Esophagus muscularis mucosa (tissue), 4 donors: Measurements from ENCODE around the gene MSANTD3. TPM values are rescaled to one million over a fixed set of nuclear protein-coding genes. Genes with fewer than 3 reads are reported as not detected.
A peak's percentile ranks its signal among the peaks of the same experiment; 100 is the strongest.

Experiments
- DNase-seq: peaks from one replicate; pipeline ENCODE4 v3.0.0-alpha.2; 2017; ENCODE audit errors: extremely low spot score
- H3K27ac ChIP-seq, 4 donors: fragments of 200-600 bp; sonication (generic); replicated peaks in 1 of 4; 1 replicate in 3 of 4; 2 replicates in 1 of 4; pipeline ENCODE4 v1.5.1; 2016 to 2019; ENCODE audit warnings: mild to moderate bottlenecking in 1 of 4
- H3K27me3 ChIP-seq, 4 donors: fragments of 200-600 bp; sonication (generic); one replicate each; pipeline versions ENCODE4 v1.5.1 to v1.6.0; 2016 to 2019
- H3K36me3 ChIP-seq, 4 donors: fragments of 200-600 bp; sonication (generic); one replicate each; pipeline ENCODE4 v1.5.1; 2016 to 2019
- H3K4me1 ChIP-seq, 4 donors: fragments of 200-600 bp; sonication (generic); one replicate each; pipeline ENCODE4 v1.5.1; 2016 to 2019
- H3K4me3 ChIP-seq, 4 donors: fragments of 200-600 bp; sonication (generic); 1 replicate in 2 of 4; 2 replicates in 2 of 4; pipeline ENCODE4 v1.5.1; 2016 to 2019; ENCODE audit warnings: mild to moderate bottlenecking in 4 of 4, moderate library complexity in 1 of 4
- H3K9me3 ChIP-seq, 4 donors: fragments of 200-600 bp; sonication (generic); 1 replicate in 3 of 4; 2 replicates in 1 of 4; pipeline ENCODE4 v1.5.1; 2016 to 2019
- EP300 ChIP-seq: sonication (generic); formaldehyde crosslinking; IDR thresholded peaks from one replicate; pipeline ENCODE4 v1.6.1; 2017; ENCODE audit warnings: antibody characterized with exemption
- POLR2A ChIP-seq: fragments of 450-650 bp; IDR thresholded peaks from one replicate; pipeline ENCODE4 v1.6.1; 2017; ENCODE audit warnings: antibody characterized with exemption, moderate library complexity, mild to moderate bottlenecking, low read depth
- POLR2AphosphoS5 ChIP-seq, 2 donors: sonication (generic); formaldehyde crosslinking; IDR thresholded peaks; one replicate each; pipeline ENCODE4 v1.6.1; 2017; ENCODE audit warnings: antibody characterized with exemption in 2 of 2
- WGBS: methylation state at CpG from one replicate; pipeline ENCODE4 v1.1.5; 2018; 5-methylcytosine and 5-hydroxymethylcytosine counted together
- intact Hi-C: fragments of 100-400 bp; cut with DNase I; formaldehyde crosslinking; loops from one replicate; pipeline ENCODE4 v1.15.1; 2023
- total RNA-seq, 4 donors: library from RNA; depleted of rRNA; stranded (reverse); fragments of >200 nt; gene quantifications; one replicate each; pipeline versions ENCODE4 v1.1.0 to v1.2.1, GENCODE V29; 2016
- TF ChIP-seq, protein P1 (sequence below), 3 experiments: fragments of 200-600 bp in 2 of 3; fragments of 450-650 bp in 1 of 3; sonication (generic) in 2 of 3; IDR thresholded peaks; one replicate each; pipeline ENCODE4 v1.5.1; 2017 to 2019; ENCODE audit warnings: antibody characterized with exemption in 3 of 3, mild to moderate bottlenecking in 2 of 3, moderate library complexity in 1 of 3

Gene MSANTD3
- total RNA-seq, 4 donors from 2014 or later = 28.5 to 50.4 (median 41.3) TPM

DNA sequence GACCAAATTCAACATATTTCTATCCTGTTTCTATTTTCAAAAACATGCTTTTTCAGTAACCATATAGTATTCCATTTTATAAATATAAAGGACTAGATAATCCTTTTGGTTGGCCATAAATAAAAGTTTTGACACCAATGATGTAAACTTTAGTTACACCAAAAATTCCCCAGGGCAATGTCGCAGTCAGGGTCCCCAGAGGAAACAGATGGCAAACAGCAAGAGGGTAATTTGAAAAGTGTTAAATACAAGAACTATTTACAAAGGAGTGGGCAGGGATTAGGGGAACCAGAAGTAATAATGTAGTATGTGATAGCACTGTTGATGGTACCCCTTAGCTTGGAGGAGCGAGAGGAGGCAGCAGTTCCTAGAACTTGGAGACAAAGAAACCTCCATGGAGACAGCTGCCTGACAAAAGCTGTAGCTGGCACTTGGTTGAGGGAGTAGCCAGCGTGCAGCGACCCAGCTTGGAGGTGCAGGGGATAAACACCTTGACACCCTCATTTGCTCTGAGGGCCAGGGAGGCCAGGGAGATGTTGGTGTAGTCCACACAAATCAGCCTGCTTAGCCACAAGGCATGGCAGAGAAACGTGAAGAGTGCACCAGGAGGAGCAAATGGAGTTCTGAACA is 18.3 kb upstream of the MSANTD3 start:
- 69% methylated on average over 5 of the region's 5 CpGs for WGBS
- TF ChIP-seq, protein P1, sequence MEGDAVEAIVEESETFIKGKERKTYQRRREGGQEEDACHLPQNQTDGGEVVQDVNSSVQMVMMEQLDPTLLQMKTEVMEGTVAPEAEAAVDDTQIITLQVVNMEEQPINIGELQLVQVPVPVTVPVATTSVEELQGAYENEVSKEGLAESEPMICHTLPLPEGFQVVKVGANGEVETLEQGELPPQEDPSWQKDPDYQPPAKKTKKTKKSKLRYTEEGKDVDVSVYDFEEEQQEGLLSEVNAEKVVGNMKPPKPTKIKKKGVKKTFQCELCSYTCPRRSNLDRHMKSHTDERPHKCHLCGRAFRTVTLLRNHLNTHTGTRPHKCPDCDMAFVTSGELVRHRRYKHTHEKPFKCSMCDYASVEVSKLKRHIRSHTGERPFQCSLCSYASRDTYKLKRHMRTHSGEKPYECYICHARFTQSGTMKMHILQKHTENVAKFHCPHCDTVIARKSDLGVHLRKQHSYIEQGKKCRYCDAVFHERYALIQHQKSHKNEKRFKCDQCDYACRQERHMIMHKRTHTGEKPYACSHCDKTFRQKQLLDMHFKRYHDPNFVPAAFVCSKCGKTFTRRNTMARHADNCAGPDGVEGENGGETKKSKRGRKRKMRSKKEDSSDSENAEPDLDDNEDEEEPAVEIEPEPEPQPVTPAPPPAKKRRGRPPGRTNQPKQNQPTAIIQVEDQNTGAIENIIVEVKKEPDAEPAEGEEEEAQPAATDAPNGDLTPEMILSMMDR (IDR thresholded peaks at IDR 0.05) = no peak
- no peak for TF ChIP-seq POLR2AphosphoS5 (IDR thresholded peaks at IDR 0.05)
- no peak for TF ChIP-seq EP300
- intact Hi-C loops = no loop called here

DNA sequence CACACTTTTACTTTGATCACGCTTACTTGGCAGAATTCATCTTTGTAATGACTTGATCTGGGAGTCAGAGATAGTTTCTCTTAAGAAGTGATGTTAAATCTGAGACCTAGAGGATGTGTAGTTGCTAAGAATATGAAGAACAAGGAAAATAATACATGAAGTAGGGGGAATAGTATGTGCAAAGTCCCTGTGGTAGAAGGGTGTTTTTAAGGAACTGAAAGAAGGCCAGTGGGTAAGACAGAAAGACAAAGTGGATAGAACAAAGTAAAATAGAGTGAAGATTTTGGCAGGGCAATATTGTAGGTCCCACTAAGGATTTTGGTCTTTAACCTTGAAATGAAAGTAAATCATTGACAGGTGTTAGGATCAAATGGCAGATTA is 17.8 kb upstream of the MSANTD3 start:
- Histone ChIP-seq H3K27me3 (peaks cover 0 to 12% (median 0%) of the 10 kb centered on the region in 4 donors), H3K36me3 (no peaks in the 10 kb centered on the region), H3K4me3 (no peak overlapping the region), H3K27ac (no peak overlapping the region), H3K4me1 (peaks cover 4 to 14% (median 11%) of the 10 kb centered on the region in 4 donors), H3K9me3 (no peaks in the 10 kb centered on the region)
- TF ChIP-seq POLR2A (no peak), EP300 (no peak), POLR2AphosphoS5 (IDR thresholded peaks at IDR 0.05) (no peak)
- TF ChIP-seq, protein P1 (IDR thresholded peaks at IDR 0.05) = no peak
- no peak for DNase-seq
- 100% methylated on average over 1 of the region's 1 CpG for WGBS
- intact Hi-C loops = no loop called here

More for the DNA sequence above, 18.3 kb upstream of the MSANTD3 start:
- no peak overlapping the region for H3K4me3 ChIP-seq
- H3K36me3 ChIP-seq = no peaks in the 10 kb centered on the region
- no peaks in the 10 kb centered on the region for H3K9me3 ChIP-seq
- peaks cover 0 to 12% (median 0%) of the 10 kb centered on the region in 4 donors for H3K27me3 ChIP-seq
- H3K27ac ChIP-seq = no peak overlapping the region
- H3K4me1 ChIP-seq = peaks cover 4 to 14% (median 11%) of the 10 kb centered on the region in 4 donors
- peak; percentile 86 for DNase-seq

DNA sequence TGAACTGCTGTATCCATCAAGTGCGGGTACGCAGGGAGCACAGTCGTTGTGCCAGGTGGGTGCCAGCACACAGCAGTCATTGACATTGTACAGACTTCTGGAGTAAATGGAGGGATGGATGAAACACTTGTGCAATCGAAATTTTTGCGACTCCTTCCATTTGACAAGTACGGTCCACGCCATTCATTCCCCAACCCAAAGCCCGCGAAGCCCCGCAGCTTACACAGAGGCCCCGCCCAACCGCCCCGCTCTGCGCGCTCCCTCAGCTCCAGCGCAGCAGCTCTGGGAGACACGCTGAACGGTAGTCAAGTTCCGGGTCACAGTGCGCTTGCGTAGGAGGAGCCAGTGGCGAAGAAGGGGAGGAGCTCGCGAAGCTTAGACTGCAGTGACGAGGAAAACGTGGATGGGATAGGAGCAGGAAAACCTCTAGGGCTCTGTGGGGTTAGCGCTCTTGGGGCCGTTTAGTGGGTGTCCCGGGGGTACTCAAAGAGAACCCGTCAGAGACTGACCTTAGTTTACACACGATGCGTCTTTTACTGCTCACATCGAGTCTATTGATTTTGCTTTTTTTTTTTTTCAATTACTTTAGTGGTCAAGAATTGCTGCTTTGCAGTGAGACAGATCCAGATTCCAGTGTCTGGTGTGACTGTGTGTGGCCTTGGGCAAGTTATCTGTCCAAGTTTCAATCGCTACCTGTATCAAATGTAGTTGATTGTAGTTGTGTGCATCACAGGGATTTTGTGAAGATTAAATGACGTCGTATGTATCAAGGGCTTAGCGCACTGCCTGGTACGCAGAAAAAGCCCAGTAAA is 15.3 kb upstream of the MSANTD3 start:
- TF ChIP-seq POLR2AphosphoS5 (IDR thresholded peaks at IDR 0.05) = peak; percentile 80 to 93
- TF ChIP-seq EP300 = no peak
- TF ChIP-seq, protein P1 (IDR thresholded peaks at IDR 0.05) = peak in 1 of 3 experiments; percentile 15
- TF ChIP-seq POLR2A = no peak
- H3K27ac ChIP-seq = peak overlapping the region; percentile 5 to 20 (median 12)
- no peaks in the 10 kb centered on the region for H3K36me3 ChIP-seq
- DNase-seq = peak; percentile 96
- intact Hi-C loops = no loop called here
- WGBS = 19% methylated on average over 26 of the region's 38 CpGs
- peaks cover 4 to 14% (median 11%) of the 10 kb centered on the region in 4 donors for H3K4me1 ChIP-seq
- peak overlapping the region; percentile 42 to 63 (median 58) for H3K4me3 ChIP-seq
- H3K9me3 ChIP-seq = no peaks in the 10 kb centered on the region
- peaks cover 0 to 3% (median 0%) of the 10 kb centered on the region in 4 donors for H3K27me3 ChIP-seq

DNA sequence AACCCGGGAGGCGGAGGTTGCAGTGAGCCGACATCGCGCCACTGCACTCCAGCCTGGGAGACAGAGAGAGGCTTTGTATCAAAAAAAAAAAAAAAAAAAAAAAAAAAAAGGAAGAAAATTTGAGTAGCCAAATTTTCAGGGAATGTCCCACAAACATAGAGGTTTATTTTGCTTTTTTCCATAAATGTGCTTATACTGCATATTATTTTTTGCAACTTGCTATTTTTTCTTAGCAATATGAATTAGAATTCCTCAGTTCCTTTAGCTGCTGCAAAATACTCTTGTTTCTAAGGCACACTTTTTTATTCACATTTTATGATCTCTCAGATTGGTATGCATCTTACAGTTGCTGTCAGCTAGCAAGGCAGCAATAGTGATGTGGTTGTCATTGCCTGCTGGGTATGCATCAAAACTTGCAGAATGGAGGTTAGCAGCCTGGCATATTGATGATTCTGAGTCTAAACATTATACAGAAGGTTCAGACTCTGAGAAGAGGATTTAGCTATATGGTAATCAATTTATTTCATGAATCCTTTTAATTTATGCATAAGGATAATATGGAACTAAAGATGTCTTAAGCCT is 13.0 kb upstream of the MSANTD3 start:
- Histone ChIP-seq H3K36me3 (no peaks in the 10 kb centered on the region), H3K4me3 (no peak overlapping the region), H3K4me1 (peaks cover 4 to 14% (median 11%) of the 10 kb centered on the region in 4 donors), H3K27me3 (peaks cover 0 to 10% (median 0%) of the 10 kb centered on the region in 4 donors), H3K27ac (no peak overlapping the region), H3K9me3 (no peaks in the 10 kb centered on the region)
- DNase-seq = peak; percentile 8
- no peak for TF ChIP-seq EP300
- no peak for TF ChIP-seq POLR2A
- TF ChIP-seq, protein P1 (IDR thresholded peaks at IDR 0.05) = no peak
- no peak for TF ChIP-seq POLR2AphosphoS5 (IDR thresholded peaks at IDR 0.05)
- WGBS = 96% methylated on average over 5 of the region's 5 CpGs
- intact Hi-C loops = no loop called here
